NCI-H2227 (cell line): ENCODE measurements around the gene FUT4.
"Not testable (repeated sequence)": the region's sequence is repeated elsewhere in the genome, so short reads cannot be mapped to it uniquely, and the experiment has no call there.

Experiments
- DNase-seq: peaks from one replicate; lab custom pipeline; 2025; ENCODE audit not compliant: unreplicated experiment; lab: John Stamatoyannopoulos, UW

Gene FUT4

GRCh38 chr11:94532211-94532610, 11.5 kb upstream of the FUT4 start:
- no peak for DNase-seq

GRCh38 chr11:94533206-94533605, 10.5 kb upstream of the FUT4 start:
- DNase-seq: no peak

GRCh38 chr11:94533696-94534630, 9.8 kb upstream of the FUT4 start:
- no peak for DNase-seq

GRCh38 chr11:94536386-94536785, 7.3 kb upstream of the FUT4 start:
- DNase-seq: no peak

- DNase-seq: no peak
Observed at GRCh38 chr11:94537031-94537600, 6.6 kb upstream of the FUT4 start.

GRCh38 chr11:94539420-94539819, 4.3 kb upstream of the FUT4 start:
- no peak for DNase-seq

- no peak for DNase-seq
Observed at GRCh38 chr11:94544646-94545263, 1.0 kb downstream of the FUT4 start.

GRCh38 chr11:94545264-94546161, 1.8 kb downstream of the FUT4 start:
- DNase-seq: no peak

GRCh38 chr11:94546162-94546470, 2.4 kb downstream of the FUT4 start:
- DNase-seq: no peak

GRCh38 chr11:94546886-94547285, 3.2 kb downstream of the FUT4 start:
- no peak for DNase-seq

- no peak for DNase-seq
Observed at GRCh38 chr11:94549146-94549545, 5.4 kb downstream of the FUT4 start.

GRCh38 chr11:94550513-94550912, 6.8 kb downstream of the FUT4 start:
- DNase-seq: no peak

- no peak for DNase-seq
Observed at GRCh38 chr11:94553938-94554337, 10.2 kb downstream of the FUT4 start.

GRCh38 chr11:94555752-94556329, 12.1 kb downstream of the FUT4 start:
- DNase-seq: not testable (repeated sequence)

- no peak for DNase-seq
Observed at GRCh38 chr11:94557421-94557820, 13.7 kb downstream of the FUT4 start.

GRCh38 chr11:94557992-94558391, 14.3 kb downstream of the FUT4 start:
- DNase-seq: no peak

GRCh38 chr11:94558468-94558867, 14.7 kb downstream of the FUT4 start:
- no peak for DNase-seq

- no peak for DNase-seq
Observed at GRCh38 chr11:94558932-94559331, 15.2 kb downstream of the FUT4 start.

- DNase-seq: no peak
Observed at GRCh38 chr11:94559361-94559760, 15.6 kb downstream of the FUT4 start.

GRCh38 chr11:94560834-94561233, 17.1 kb downstream of the FUT4 start:
- no peak for DNase-seq
